Measurements from ENCODE around the gene POLE3. TPM values are rescaled to one million over a fixed set of nuclear protein-coding genes. Genes with fewer than 3 reads are reported as not detected.
A peak's percentile ranks its signal among the peaks of the same experiment; 100 is the strongest.

POLE3 gene
- total and polyA plus RNA-seq, 2 experiments from 2014 or later: 39.2 to 81.3 TPM

GRCh38 chr9:113416149-113416721 is 5.8 kb upstream of the POLE3 start (continued):
- no peak for TF ChIP-seq CTCF (conservative IDR thresholded peaks at IDR 0.05; ENCODE audit: low read depth in 2 of 2)
- TF ChIP-seq ZNF114 (CRISPR knock-in tag; IDR thresholded peaks at IDR 0.05): no peak
- TF ChIP-seq JUNB (IDR thresholded peaks at IDR 0.05; ENCODE audit: unreplicated experiment): no peak
- no peak for TF ChIP-seq NANOG (IDR thresholded peaks at IDR 0.05; ENCODE audit: borderline replicate concordance)
- TF ChIP-seq, protein P1, sequence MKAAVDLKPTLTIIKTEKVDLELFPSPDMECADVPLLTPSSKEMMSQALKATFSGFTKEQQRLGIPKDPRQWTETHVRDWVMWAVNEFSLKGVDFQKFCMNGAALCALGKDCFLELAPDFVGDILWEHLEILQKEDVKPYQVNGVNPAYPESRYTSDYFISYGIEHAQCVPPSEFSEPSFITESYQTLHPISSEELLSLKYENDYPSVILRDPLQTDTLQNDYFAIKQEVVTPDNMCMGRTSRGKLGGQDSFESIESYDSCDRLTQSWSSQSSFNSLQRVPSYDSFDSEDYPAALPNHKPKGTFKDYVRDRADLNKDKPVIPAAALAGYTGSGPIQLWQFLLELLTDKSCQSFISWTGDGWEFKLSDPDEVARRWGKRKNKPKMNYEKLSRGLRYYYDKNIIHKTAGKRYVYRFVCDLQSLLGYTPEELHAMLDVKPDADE (IDR thresholded peaks at IDR 0.05): no peak
- no peak for TF ChIP-seq CREB1 (CRISPR knock-in tag; IDR thresholded peaks at IDR 0.05; ENCODE audit: low read depth)
- no peak for TF ChIP-seq STAT1 (IDR thresholded peaks at IDR 0.05; ENCODE audit: unreplicated experiment)

GRCh38 chr9:113409883-113410206 is 630 bp downstream of the POLE3 start:
- DNase-seq (ENCODE audit: low spot score) (no peak), ATAC-seq (peak; percentile 19)
- Mint-ChIP-seq H3K9me3 (peaks cover 5% of the 10 kb centered on the region; the same call in 2 of the 3 replicates), H3K4me3 (peak overlapping the region; percentile 99), H3K36me3 (ENCODE audit: low read depth) (peaks cover 39% of the 10 kb centered on the region), H3K27me3 (ENCODE audit: insufficient read depth, low read depth, poor library complexity) (peaks cover 16% of the 10 kb centered on the region), H3K27ac (peak overlapping the region; percentile 100), H3K4me1 (peaks cover 22% of the 10 kb centered on the region)
- H2AFZ ChIP-seq: 0 out of 2 replicates have a peak overlapping the region, but pooled peaks have one; percentile 44
- peak overlapping the region; percentile 70 for H3K4me3 ChIP-seq
- H3K27ac ChIP-seq (ENCODE audit: low read depth): peak overlapping the region; percentile 97
- peaks cover 6% of the 10 kb centered on the region for H4K20me1 ChIP-seq (replicated peaks; ENCODE audit: insufficient read depth)
- peaks cover 14% of the 10 kb centered on the region for H3K79me2 ChIP-seq (replicated peaks; ENCODE audit: insufficient read depth)
- peaks cover 15% of the 10 kb centered on the region for H3K36me3 ChIP-seq (ENCODE audit: insufficient read depth)
- H3K27me3 ChIP-seq (ENCODE audit: insufficient read depth): no peaks in the 10 kb centered on the region
- H3F3A ChIP-seq (replicated peaks; ENCODE audit: low read depth): peaks cover 24% of the 10 kb centered on the region
- no peaks in the 10 kb centered on the region for H3K9me2 ChIP-seq (ENCODE audit: insufficient read depth)
- peak overlapping the region; percentile 82 for H3K4me2 ChIP-seq
- peaks cover 9% of the 10 kb centered on the region; the same call in 1 of the 2 replicates for H3K4me1 ChIP-seq (ENCODE audit: insufficient read depth)
- no peak for TF ChIP-seq JUNB (IDR thresholded peaks at IDR 0.05; ENCODE audit: unreplicated experiment)
- no peak for TF ChIP-seq EZH2 (IDR thresholded peaks at IDR 0.05; ENCODE audit: low read depth, unreplicated experiment)
- no peak for TF ChIP-seq ZNF331 (CRISPR knock-in tag; IDR thresholded peaks at IDR 0.05; ENCODE audit: low read depth)
- TF ChIP-seq POLR2AphosphoS5 (IDR thresholded peaks at IDR 0.05; ENCODE audit: low read depth): no peak
- TF ChIP-seq CTCF (conservative IDR thresholded peaks at IDR 0.05; ENCODE audit: low read depth in 2 of 2): no peak
- TF ChIP-seq ZNF114 (CRISPR knock-in tag; IDR thresholded peaks at IDR 0.05): no peak
- no peak for TF ChIP-seq REST (IDR thresholded peaks at IDR 0.05; ENCODE audit: unreplicated experiment)
- TF ChIP-seq NANOG (IDR thresholded peaks at IDR 0.05; ENCODE audit: borderline replicate concordance): no peak
